NOMO-1 (cell line): Measurements from ENCODE around the gene CELA2A.
"Not testable (repeated sequence)": the region's sequence is repeated elsewhere in the genome, so short reads cannot be mapped to it uniquely, and the experiment has no call there.

Source experiments
- DNase-seq, 2 experiments: peaks; one replicate each; lab custom pipeline; 2025; ENCODE audit not compliant: unreplicated experiment in 2 of 2; lab: John Stamatoyannopoulos, UW

CELA2A gene

DNA sequence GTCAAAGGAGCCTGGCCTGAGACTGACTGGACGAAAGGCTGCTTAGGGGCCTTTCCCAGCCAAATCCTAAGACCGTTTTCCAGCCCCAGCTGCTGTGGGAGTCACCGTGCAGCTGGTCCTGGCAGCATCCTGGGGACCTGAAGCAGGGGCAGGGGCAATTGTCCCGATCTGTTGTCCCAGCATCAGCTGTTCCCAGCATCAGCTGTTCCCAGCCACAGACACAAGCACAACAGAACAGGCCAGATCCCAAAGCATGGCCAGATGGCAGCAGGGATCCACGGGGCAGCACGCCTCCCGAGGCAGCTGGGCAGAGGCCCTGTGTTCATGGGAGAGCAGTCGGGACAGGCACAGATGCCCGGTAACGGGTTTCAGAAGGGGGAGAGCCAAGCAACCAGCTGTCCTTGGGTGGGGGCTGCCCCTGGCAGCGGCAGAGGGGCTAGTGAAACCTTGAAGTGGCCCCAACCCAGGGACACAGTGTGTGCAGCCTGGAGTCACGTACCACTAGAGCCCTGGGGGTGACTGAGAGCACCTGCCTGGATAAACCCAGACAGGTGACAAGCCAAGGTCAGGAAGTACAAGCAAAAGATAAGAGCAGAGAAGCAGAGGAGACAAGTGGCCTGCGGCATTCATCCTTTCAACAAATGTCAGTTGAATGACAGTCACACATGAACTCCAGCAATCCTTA is 32.7 kb downstream of the CELA2A start:
- no peak for DNase-seq

DNA sequence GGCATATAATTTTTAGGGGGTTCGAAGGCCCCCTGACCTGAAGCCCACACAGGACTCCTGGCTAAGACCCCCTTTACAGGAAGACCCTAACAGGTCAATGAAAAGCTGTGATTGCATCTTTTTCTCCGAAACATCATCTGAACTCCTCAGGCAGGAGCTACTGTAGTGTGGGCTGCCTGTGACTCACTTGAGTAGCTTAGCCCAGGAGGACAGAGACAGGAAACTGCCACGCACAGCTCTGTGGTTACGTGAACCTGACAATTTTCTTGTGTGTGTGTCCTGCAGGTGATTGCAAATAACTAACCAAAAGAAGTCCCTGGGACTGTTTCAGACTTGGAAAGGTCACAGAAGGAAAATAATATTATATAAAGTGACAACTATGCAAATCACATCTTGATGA is 34.5 kb downstream of the CELA2A start:
- DNase-seq, result not testable (repeated sequence)

DNA sequence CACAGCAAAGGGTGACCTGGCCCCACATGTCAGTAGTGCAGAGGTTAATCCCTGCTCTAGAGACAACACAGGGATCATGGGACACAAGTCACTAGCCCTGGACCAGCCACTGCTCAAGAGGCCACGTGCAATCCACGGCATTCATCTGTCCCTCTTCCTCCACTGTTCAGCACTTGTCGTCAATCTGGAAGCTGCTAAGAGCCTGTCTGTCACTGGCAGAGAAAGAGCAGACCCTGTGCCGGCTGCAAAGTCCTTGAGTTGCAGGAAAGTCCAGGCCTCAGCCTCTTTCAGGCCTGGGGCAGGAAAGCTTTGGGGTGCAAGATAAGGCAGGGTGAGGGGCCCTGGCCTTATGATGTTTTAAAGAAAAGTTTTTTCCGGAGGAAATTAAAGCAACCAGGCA is 36.1 kb downstream of the CELA2A start:
- no peak for DNase-seq

DNA sequence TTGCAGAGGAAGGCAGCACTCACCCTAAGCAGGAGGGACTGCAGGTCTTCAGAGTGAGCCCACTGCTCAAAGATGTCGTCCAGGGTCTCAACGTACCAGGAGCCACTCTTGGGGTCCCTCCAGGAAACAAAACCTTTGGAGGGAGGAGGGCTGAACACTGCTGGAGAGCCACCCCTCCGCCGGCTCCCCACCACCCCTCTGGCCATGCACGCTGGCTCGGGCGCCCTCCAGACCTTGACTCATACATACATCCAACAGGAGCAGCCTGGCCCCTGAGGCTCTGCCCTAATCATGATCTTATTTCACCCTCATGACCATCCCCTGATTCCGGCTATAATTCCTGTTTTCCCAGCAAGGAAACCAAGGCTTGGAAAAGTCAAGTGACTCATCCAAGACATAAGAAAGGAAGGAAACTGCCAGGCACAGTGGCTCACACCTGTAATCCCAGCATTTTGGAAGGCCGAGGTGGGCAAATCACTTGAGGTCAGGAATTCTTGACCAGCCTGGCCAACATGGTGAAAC is 37.4 kb downstream of the CELA2A start:
- no peak for DNase-seq

DNA sequence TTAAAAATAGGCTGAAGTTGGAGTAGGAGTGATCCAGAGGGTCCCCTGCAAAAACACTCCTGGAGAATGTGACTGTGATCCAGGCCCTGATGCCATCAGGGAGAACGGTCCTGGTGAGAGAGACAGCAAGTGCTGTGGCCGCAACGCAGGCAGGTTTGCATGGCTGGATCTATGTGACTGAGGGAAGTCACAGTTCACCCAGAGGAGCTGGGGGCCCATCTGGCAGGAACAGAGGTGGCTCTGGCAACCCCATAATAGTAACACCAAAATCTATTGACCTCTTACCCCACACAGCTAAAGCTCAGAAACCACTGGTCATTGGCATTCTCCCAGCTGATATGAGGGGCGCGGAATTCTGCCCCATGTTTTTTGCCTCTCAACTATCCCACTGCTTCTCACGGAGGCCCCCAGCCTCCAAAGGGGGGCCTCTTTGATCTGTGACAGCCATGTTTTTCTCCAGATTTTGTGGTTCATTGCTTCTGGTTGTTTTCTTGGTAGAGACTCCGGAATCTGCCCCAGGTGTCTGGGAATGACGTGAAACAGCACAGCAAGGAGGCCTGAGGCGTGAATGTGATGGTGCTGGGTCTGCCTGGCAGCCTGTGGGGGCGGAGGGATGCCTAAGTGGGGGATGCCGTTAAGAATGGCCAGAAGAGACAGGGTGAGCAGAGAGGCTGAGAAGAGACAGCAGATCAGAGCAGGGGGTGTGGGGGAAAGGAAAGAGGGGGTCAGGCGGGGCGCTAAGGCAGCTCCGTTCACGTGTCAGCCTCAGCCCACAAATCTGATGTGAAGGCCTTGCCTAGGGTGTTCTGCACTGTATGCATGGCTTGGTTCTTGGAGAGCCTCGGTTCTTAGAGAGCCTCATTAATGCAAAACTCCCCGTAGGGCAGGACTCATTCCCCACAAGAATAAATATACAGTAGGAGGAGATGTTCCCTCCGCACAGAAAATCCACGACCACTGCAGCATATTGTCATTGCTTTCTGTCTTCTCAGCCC is 43.9 kb downstream of the CELA2A start:
- no peak for DNase-seq

DNA sequence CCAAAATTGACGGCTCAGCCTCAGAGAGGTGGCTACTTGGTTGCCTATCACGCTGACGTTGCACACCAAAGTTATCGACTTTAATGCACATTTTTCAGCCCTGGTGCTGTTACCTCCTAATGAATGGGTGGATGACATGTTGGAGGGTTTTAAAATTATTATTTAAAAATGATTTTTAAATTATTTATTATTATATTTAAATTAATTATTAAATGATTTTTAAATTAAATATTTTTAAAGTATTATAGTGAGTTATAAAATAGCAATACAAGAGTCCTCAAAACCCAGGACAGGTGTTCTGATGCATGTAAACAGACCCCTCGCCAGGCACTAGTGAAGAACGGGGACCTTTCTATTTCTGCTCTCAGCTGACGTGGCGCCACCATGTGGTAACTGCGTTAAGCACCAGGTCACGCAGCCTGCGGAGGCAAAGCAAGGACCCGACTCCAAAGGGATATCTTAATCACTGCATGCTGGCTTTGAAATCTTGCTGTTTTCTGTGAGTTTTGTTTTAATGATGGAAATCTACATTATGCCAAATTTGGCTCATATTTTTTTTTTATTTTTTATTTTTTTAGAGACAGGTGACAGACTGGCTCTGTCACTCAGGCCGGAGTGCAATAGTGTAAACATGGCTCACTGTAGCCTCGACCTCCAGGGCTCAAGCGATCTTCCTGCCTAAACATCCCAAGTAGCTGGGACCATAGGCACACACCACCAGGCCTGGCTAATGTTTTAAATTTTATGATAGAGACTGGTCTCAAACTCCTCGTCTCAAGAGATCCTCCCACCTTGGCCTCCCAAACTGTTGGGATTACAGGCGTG is 44.9 kb downstream of the CELA2A start:
- peak; percentile 7 to 49 for DNase-seq

DNA sequence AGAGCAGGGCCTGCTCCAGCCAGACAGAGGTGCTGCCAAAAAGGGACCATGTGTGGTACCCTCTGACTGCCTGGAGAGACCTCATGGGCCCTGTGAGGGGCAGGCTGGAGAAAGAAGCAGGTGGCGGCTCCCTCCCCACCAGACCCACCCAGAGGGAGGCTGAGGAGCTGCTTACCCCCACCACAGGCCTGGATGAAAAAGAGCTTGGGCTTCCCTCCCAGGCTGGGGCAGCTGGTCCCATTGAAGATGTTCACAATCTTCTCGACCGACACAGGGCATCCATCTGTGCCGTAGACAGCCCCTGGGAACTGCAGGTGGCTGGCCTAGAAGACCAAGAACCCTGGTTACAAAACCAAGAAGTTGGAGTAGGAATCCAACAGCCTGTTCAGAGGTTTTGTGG is 47.9 kb downstream of the CELA2A start:
- no peak for DNase-seq

DNA sequence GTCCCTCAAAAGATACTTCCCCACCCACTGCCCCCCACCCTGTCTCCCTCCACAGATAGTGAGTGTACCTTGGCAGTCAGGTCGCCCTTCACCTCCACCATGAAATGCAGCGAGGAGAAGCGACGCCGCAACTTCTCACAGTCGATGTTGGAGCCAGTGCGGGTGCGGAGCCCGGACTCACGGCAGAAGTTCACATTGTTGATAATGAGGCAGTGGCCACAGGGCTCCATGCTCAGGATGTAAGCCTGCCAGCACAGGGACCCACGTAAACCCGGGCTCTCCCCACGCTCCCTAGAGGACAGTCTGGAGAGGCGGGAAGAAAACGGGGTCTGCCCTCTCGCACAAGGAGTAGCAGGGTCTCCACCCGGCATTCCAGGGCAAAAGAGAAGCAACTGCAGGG is 50.3 kb downstream of the CELA2A start:
- DNase-seq, result no peak

DNA sequence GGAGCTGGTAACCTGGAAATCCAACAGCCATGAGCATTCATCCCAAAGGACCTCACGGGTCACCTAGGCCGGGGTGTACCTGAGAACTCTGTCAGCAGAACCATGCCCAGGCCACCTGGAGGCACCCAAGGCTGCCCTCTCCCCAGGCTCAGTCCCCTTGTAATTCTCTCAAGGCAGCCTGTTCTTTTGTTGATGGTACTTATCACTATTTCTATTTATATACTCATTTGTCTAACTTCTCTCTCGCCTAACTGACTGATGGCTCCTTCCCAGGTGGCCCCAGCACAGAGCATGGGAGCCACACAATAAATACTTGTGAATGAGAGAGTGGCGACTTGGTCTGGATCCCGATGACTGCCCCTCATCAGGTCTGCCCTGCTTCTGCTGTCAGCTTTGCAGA is 50.7 kb downstream of the CELA2A start:
- DNase-seq, result no peak

DNA sequence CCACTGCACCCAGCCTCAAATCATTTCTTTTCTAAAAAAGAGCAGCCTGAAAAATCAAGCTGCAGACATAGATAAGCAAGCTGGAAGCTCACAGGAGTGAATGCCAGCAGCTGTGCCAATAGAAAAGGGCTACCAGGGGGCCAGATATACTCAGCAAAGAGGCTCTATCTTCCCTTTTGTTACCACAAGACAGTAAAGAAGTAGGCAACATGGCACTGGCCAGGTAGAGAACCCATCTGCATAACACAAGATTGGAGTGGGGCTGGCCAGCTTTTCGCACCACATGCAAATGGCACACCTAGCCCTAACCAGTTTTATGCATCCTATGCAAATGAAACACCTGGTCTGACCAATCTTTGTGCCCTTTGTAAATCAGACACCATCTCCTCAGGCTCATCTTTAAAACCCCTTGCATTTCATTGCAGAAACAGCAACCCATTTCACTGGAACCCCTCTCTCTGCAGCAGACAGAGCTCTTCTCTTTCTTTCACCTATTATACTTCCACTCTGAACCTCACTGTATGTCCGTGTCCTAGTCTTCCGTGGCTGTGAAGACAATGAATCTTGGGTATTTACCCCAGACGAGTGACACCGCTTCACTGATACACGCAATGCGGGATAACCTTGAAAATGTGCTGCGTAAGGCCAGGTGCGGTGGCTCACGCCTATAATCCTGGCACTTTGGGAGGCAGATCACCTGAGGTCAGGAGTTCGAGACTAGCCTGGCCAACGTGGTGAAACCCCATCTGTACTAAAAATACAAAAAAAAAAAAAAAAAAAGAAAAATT is 52.4 kb downstream of the CELA2A start:
- DNase-seq, result no peak

DNA sequence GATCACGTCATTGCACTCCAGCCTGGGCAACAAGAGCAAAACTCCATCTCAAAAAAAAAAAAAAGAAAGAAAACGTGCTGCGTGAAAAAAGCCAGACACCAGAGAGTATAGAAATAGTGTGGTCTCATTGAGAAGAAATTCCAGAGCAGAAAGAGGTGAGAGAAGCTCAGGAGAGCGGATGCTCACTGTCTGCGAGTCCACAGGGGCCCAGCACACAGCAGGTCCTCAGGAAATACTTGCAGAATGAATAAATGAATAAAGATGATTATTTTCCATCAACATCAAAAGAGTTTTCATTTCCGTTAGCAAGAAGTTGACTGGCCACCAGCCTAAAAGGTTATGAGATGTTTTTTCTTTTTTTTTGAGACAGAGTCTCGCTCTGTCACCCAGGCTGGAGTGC is 53.1 kb downstream of the CELA2A start:
- no peak for DNase-seq

DNA sequence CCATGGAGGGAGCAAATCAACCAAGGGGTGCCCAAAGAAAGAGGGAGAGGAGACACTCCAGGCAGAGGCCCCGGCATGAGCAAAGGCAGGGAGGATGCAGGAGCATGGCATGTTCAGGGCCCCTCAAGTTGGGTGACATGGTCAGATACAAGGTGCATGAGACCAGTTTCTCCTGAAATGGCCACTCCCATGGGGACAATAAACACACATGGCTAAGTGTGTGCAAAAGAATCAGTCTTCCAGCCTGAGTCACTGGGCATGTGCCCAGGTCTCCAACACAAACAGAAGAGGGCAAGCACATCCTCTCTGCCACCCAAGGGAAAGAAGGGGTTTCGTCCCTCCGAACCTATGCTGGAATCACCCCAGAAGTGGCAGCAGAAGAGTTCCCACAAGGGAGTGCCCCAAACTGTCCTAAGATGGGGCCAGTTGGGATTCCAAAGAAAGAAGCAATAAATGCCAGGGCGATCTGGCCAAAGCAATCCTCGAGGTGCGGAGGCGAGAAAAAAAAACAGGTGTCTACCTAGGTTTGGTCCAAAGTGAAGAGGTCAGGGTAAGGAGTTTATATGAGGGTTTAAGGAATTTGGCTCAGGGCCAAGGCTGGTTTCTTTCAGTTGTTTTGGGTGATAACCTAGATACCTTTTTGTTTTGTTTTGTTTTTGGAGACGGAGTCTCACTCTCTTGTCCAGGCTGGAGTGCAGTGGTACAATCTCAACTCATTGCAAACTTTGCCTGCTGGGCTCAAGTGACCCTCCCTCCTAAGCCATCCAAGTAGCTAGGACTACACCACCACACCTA is 54.3 kb downstream of the CELA2A start:
- DNase-seq, result no peak

DNA sequence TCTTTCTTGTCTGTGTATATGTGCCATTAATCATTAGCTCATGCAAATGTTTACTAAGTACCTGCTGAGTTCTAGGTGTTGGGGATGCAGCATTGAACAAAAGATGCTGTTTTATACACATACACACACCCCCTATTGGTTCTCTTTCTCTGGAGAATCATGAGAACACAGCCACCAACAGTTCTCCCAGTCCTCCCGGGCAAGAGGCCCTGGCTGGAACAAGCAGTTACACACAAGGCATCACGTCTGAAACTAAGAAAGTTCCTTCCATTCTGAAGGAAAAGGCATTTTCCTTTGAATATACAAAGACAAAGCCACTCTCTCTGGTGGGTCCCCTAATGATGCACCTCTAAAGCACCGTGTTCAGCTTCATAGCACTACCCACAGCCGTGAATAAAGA is 56.7 kb downstream of the CELA2A start:
- DNase-seq, result no peak

DNA sequence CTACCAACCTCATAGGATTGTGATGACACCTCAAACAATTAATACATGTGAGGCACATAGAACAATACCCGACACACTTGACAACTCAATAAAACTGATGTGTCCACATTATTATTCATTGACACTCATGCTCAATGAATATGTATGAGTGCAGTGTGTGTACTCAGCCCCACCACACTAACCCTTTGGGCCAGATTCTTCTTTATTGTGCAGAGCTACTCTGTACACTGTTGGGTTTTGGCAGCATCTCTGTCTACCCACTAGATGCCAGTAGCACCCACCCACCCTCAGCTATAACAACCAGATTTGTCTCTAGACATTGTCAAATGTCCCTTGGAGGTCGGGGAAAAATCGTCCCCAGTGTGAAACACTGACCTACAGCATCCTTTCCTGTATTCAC is 57.4 kb downstream of the CELA2A start:
- DNase-seq, result no peak

DNA sequence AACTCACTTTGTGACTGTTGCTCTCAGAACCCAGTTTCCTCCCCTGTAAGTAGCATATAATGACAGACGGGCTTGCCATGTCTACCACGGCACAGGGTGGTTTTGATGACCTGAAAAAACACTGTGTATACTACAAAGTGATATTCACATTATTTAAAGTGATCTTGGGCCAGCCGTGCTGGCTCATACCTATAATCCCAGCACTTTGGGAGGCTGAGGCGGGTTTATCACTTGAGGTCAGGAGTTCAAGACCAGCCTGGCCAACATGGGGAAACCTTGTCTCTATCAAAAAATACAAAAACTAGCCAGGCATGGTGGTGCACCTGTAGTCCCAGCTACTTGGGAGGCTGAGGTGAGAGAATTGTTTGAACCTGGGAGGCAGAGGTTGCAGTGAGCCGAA is 58.0 kb downstream of the CELA2A start:
- not testable (repeated sequence) for DNase-seq

DNA sequence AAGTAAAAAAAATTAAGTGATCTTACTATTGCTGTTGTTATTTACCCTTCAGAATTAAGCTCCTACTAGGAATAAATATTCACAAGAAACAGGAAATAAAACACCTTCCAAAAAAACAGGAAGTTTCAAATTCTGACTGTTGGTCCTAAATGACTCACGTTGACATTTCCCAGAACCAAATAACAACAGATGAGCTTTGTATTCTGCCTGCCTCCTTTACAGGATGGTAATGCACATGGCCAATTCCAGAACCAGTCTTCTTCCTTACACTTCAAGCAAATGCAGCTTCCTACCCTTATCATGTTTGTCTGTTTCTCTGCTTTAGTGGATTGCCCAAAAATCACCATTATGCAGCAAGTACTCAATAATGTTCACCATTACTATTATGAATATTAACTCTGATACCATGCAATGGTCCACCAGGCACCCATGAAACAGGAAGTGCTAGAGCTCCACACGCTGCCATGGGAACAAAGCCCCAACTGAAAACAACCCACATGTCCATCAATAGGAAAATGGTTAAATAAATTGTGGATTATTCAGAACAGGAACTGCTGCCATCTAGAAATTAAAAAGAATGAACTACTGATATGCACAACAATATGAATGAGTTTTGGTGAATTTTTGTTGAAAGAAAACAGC is 58.6 kb downstream of the CELA2A start:
- peak in 1 of 2 experiments; percentile 56 for DNase-seq

DNA sequence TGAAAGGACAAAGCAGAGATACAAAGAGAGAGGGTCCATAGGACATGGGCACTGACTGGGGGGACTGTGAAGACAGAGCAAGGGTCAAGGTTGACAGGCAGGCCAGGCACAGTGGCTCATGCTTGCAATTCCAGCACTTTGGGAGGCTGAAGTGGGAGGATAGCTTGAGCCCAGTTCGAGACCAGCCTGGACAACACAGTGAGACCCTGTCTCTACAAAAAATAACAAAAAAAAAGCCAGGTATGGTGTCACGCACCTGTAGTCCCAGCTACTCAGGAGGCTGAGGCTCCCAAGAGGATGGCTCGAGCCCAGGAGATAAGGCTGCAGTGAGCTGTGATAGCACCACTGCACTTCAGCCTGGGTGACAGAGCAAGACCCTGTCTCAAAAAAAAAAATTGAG is 63.1 kb downstream of the CELA2A start:
- DNase-seq, result no peak

DNA sequence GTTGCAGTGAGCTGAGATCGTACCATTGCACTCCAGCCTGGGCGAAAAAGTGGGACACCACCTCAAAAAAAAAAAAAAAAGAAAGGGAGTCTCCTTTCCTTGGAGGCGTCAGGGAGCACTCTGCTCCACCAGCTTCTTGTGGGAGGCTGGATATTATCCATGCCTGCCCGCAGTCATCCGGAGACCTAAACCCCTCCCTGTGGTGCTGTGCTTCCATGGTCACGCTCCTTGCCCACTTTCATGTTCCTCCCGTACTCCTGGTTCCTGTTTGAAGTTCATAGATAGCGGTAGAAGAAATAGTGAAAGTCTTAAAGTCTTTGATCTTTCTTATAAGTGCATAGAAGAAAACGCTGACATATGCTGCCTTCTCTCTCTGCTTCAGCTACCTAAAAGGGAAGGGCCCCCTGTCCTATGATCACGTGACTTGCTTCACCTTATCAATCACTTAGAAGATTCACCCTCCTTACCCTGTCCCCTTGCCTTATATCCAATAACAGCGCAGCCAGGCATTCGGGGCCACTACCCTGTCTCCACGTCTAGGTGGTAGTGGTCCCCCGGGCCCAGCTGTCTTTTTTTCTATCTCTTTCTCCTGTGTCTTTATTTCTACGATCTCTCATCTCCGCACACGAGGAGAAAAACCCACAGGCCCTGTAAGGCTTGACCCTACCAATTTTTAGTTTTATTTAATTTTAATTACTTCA is 64.8 kb downstream of the CELA2A start:
- DNase-seq, result not testable (repeated sequence)
